Natural killer cell (primary cell): ENCODE data around the gene AGPAT1. TPM values are rescaled to one million over a fixed set of nuclear protein-coding genes. Genes with fewer than 3 reads are reported as not detected.

Source experiments
- ATAC-seq, 3 donors: fragments of 150-1000 bp in 2 of 3; fragments of 200-7000 bp in 1 of 3; cut with Tn5 transposase; 1 replicate in 1 of 3; 2 replicates in 2 of 3; pipeline ENCODE4 v1.10.0; 2021; ENCODE audit warnings: mild to moderate bottlenecking in 2 of 3, moderate library complexity in 2 of 3
- DNase-seq, 2 donors: peaks; one replicate each; pipeline versions ENCODE4 v3.0.0 to v3.0.0-alpha.2; 2013 to 2021; ENCODE audit warnings: mixed read lengths in 1 of 2
- H3K27ac ChIP-seq: one replicate; pipeline ENCODE4 v1.5.1; 2013; ENCODE audit warnings: mild to moderate bottlenecking, low read length
- H3K27me3 ChIP-seq: one replicate; pipeline ENCODE4 v1.6.1; 2013; ENCODE audit warnings: low read length; ENCODE audit not compliant: control insufficient read depth, insufficient read depth
- H3K36me3 ChIP-seq: one replicate; pipeline ENCODE4 v1.6.1; 2013; ENCODE audit warnings: low read length; ENCODE audit not compliant: control insufficient read depth, insufficient read depth
- H3K4me1 ChIP-seq: one replicate; pipeline ENCODE4 v1.6.1; 2013; ENCODE audit warnings: low read length; ENCODE audit not compliant: control insufficient read depth, insufficient read depth
- H3K4me3 ChIP-seq: one replicate; pipeline ENCODE4 v1.5.1; 2013; ENCODE audit warnings: low read length
- H3K9me3 ChIP-seq: one replicate; pipeline ENCODE4 v1.6.1; 2013; ENCODE audit warnings: low read length; ENCODE audit not compliant: control insufficient read depth, insufficient read depth
- H3K27ac Mint-ChIP-seq, 2 donors: one replicate each; pipeline ENCODE4 v1.8.0; 2022; ENCODE audit warnings: mild to moderate bottlenecking in 2 of 2, mixed read lengths in 2 of 2, moderate library complexity in 1 of 2
- H3K27me3 Mint-ChIP-seq, 2 donors: one replicate each; pipeline ENCODE4 v1.8.0; 2022; ENCODE audit warnings: low read depth in 2 of 2, mixed read lengths in 2 of 2
- H3K36me3 Mint-ChIP-seq: one replicate; pipeline ENCODE4 v1.8.0; 2022; ENCODE audit warnings: mixed read lengths
- H3K4me1 Mint-ChIP-seq, 2 donors: one replicate each; pipeline ENCODE4 v1.8.0; 2022; ENCODE audit warnings: mixed read lengths in 2 of 2
- H3K4me3 Mint-ChIP-seq: one replicate; pipeline ENCODE4 v1.8.0; 2022; ENCODE audit warnings: mild to moderate bottlenecking, moderate library complexity, mixed read lengths
- H3K9me3 Mint-ChIP-seq, 2 donors: one replicate each; pipeline ENCODE4 v1.8.0; 2022; ENCODE audit warnings: mixed read lengths in 2 of 2
- WGBS: methylation state at CpG from one replicate; pipeline ENCODE4 v1.1.7; 2013; ENCODE audit warnings: missing lambda C conversion rate; ENCODE audit not compliant: insufficient coverage; 5-methylcytosine and 5-hydroxymethylcytosine counted together
- intact Hi-C: fragments of 100-400 bp; cut with micrococcal nuclease; formaldehyde crosslinking; loops from one replicate; pipeline ENCODE4 v1.14.2; 2022
- total RNA-seq, 4 donors: library from RNA; stranded (reverse); fragments of 120-200 nt in 1 of 4; gene quantifications; one replicate each; pipeline versions ENCODE4 v1.2.3 to v1.2.4, GENCODE V29; 2013 to 2022
- TF ChIP-seq, protein P1 (sequence below): fragments of 200-600 bp; IDR thresholded peaks from one replicate; pipeline ENCODE4 v1.8.0; 2022; ENCODE audit warnings: antibody characterized with exemption

AGPAT1 gene
- total RNA-seq, 3 donors from 2014 or later (not counting 1 experiment from before 2014, with no cell fraction given) = 29.5 to 31.9 (median 31.2) TPM

- H3K27me3 Mint-ChIP-seq = no peaks in the 10 kb centered on the region
- peaks cover 18% of the 10 kb centered on the region for H3K4me1 ChIP-seq
- intact Hi-C loops = no loop called here
- H3K27ac ChIP-seq = no peak overlapping the region
- peaks cover 7% of the 10 kb centered on the region for H3K36me3 Mint-ChIP-seq
- H3K4me1 Mint-ChIP-seq = peaks cover 33 to 56% of the 10 kb centered on the region in 2 donors
- WGBS = 97% methylated on average over 4 of the region's 4 CpGs
- no peaks in the 10 kb centered on the region for H3K27me3 ChIP-seq
- H3K9me3 Mint-ChIP-seq = no peaks in the 10 kb centered on the region
- TF ChIP-seq, protein P1, sequence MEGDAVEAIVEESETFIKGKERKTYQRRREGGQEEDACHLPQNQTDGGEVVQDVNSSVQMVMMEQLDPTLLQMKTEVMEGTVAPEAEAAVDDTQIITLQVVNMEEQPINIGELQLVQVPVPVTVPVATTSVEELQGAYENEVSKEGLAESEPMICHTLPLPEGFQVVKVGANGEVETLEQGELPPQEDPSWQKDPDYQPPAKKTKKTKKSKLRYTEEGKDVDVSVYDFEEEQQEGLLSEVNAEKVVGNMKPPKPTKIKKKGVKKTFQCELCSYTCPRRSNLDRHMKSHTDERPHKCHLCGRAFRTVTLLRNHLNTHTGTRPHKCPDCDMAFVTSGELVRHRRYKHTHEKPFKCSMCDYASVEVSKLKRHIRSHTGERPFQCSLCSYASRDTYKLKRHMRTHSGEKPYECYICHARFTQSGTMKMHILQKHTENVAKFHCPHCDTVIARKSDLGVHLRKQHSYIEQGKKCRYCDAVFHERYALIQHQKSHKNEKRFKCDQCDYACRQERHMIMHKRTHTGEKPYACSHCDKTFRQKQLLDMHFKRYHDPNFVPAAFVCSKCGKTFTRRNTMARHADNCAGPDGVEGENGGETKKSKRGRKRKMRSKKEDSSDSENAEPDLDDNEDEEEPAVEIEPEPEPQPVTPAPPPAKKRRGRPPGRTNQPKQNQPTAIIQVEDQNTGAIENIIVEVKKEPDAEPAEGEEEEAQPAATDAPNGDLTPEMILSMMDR = no peak
- H3K27ac Mint-ChIP-seq = no peak overlapping the region
- H3K9me3 ChIP-seq = no peaks in the 10 kb centered on the region
- H3K4me3 ChIP-seq = no peak overlapping the region
- no peak overlapping the region for H3K4me3 Mint-ChIP-seq
- ATAC-seq = no peak
- no peak for DNase-seq
- H3K36me3 ChIP-seq = peaks cover 42% of the 10 kb centered on the region
These were observed 52.2 kb downstream of the AGPAT1 start for GRCh38 chr6:32123681-32124080.

- Mint-ChIP-seq H3K27ac (no peak overlapping the region), H3K9me3 (no peaks in the 10 kb centered on the region), H3K36me3 (peaks cover under 1% of the 10 kb centered on the region), H3K27me3 (no peaks in the 10 kb centered on the region), H3K4me1 (peaks cover 9 to 29% of the 10 kb centered on the region in 2 donors), H3K4me3 (no peak overlapping the region)
- Histone ChIP-seq H3K4me1 (no peaks in the 10 kb centered on the region), H3K27me3 (no peaks in the 10 kb centered on the region), H3K27ac (no peak overlapping the region), H3K9me3 (no peaks in the 10 kb centered on the region), H3K36me3 (peaks cover 67% of the 10 kb centered on the region), H3K4me3 (no peak overlapping the region)
- WGBS = 98% methylated on average over 12 of the region's 12 CpGs
- TF ChIP-seq, protein P1 = no peak
- ATAC-seq = no peak
- intact Hi-C loops = no loop called here
- DNase-seq = no peak
These were observed 55.3 kb downstream of the AGPAT1 start for GRCh38 chr6:32120573-32121059.

- Histone ChIP-seq H3K27me3 (no peaks in the 10 kb centered on the region), H3K27ac (no peak overlapping the region), H3K4me3 (no peak overlapping the region), H3K9me3 (no peaks in the 10 kb centered on the region), H3K4me1 (no peaks in the 10 kb centered on the region), H3K36me3 (peaks cover 60% of the 10 kb centered on the region)
- 40% methylated on average over 16 of the region's 17 CpGs for WGBS
- TF ChIP-seq, protein P1 = peak; percentile 79
- peak; percentile 64 to 79 for DNase-seq
- ATAC-seq = peak; percentile 83 to 93 (median 92)
- peaks cover under 1 to 22% of the 10 kb centered on the region in 2 donors for H3K4me1 Mint-ChIP-seq
- intact Hi-C loops = loop anchor here (1.0 to 2.0 kb wide), 2 partner anchors 35 to 126 kb away; partner anchors contain the start of gene PPT2
- no peaks in the 10 kb centered on the region for H3K27me3 Mint-ChIP-seq
- H3K9me3 Mint-ChIP-seq = no peaks in the 10 kb centered on the region
- peak overlapping the region; percentile 41 to 51 for H3K27ac Mint-ChIP-seq
- no peaks in the 10 kb centered on the region for H3K36me3 Mint-ChIP-seq
- H3K4me3 Mint-ChIP-seq = no peak overlapping the region
These were observed 56.9 kb downstream of the AGPAT1 start for GRCh38 chr6:32118782-32119628.

Other genes starting within 250 kb of the AGPAT1 start
- 1 to 10 TPM in 2 of 3 donors, under 1 TPM in 1; 0.55 to 1.3 (median 1.0) TPM for gene C2, start 248.4 kb downstream of the AGPAT1 start, total RNA-seq
- gene CFB, start 230.0 kb downstream of the AGPAT1 start, total RNA-seq = under 1 TPM in 1 of 3 donors, not detected in 2; 0.45 TPM
- 10 to 100 TPM; 52.6 to 62.3 (median 56.3) TPM for gene NELFE, start 217.1 kb downstream of the AGPAT1 start, total RNA-seq
- 100 to 1,000 TPM; 119 to 184 (median 151) TPM for gene SKIC2, start 216.9 kb downstream of the AGPAT1 start, total RNA-seq
- gene DXO, start 203.9 kb downstream of the AGPAT1 start, total RNA-seq = 10 to 100 TPM; 37.9 to 54.3 (median 49.0) TPM
- 1 to 10 TPM; 5.0 to 8.2 (median 5.4) TPM for gene C4A, start 194.0 kb downstream of the AGPAT1 start, total RNA-seq
- 1 to 10 TPM; 4.0 to 5.1 (median 4.6) TPM for gene C4B, start 161.3 kb downstream of the AGPAT1 start, total RNA-seq
- gene CYP21A2, start 137.7 kb downstream of the AGPAT1 start, total RNA-seq = under 1 TPM in 2 of 3 donors, not detected in 1; 0.28 to 0.43 TPM
- 10 to 100 TPM; 11.7 to 15.2 (median 13.5) TPM for gene TNXB, start 66.7 kb downstream of the AGPAT1 start, total RNA-seq
- gene ATF6B, start 47.8 kb downstream of the AGPAT1 start, total RNA-seq = 100 to 1,000 TPM; 157 to 187 (median 178) TPM
- 1 to 10 TPM; 1.8 to 3.2 (median 2.4) TPM for gene FKBPL, start 45.8 kb downstream of the AGPAT1 start, total RNA-seq
- under 1 TPM; 0.38 to 0.63 (median 0.54) TPM for gene PRRT1, start 24.1 kb downstream of the AGPAT1 start, total RNA-seq
- gene PPT2, start 21.9 kb downstream of the AGPAT1 start, total RNA-seq = 10 to 100 TPM; 16.3 to 28.3 (median 19.0) TPM
- 10 to 100 TPM; 18.2 to 22.9 (median 20.1) TPM for gene EGFL8, start 11.5 kb downstream of the AGPAT1 start, total RNA-seq
- 10 to 100 TPM; 35.1 to 39.2 (median 36.6) TPM for gene RNF5, start 2.3 kb upstream of the AGPAT1 start, total RNA-seq
- gene AGER, start 8.2 kb upstream of the AGPAT1 start, total RNA-seq = 10 to 100 TPM; 19.0 to 25.1 (median 22.9) TPM
- 100 to 1,000 TPM; 111 to 116 (median 112) TPM for gene PBX2, start 14.1 kb upstream of the AGPAT1 start, total RNA-seq
- gene GPSM3, start 16.6 kb upstream of the AGPAT1 start, total RNA-seq = 100 to 1,000 TPM; 216 to 240 (median 221) TPM
- gene NOTCH4, start 48.0 kb upstream of the AGPAT1 start, total RNA-seq = 1 to 10 TPM; 2.6 to 4.8 (median 2.7) TPM
- gene TSBP1, start 195.8 kb upstream of the AGPAT1 start, total RNA-seq = not detected
- not detected for gene BTNL2, start 231.1 kb upstream of the AGPAT1 start, total RNA-seq